NCI-H2029 (cell line): ENCODE data around the gene SPATS1.

Source experiments
- DNase-seq: peaks from one replicate; lab custom pipeline; 2025; lab: John Stamatoyannopoulos, UW

The SPATS1 gene

GRCh38 chr6:44387346-44388134, 45.1 kb downstream of the SPATS1 start, which contains the start of gene CDC5L:
CDC5L (plus strand) TSS chr6:44387706; CDS start chr6:44387824, 118 bp downstream.
- peak; percentile 98 for DNase-seq

DNA sequence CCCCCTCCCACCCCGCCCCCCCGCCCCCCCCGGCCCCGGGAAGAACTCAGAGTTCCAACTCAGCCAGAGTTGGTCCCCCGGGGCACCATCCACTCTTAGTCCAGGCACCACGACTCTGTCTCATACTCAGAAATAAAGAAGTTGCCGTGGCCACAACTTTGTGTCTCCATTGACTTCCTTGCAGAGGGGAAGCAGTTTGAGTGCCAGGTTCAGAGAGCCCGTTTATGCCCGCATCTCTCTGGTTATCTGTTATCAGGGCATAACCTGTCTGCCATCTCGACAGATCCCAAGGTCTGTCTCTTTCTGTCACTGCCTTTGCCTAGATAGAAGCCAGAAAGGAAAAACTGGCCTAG, 45.7 kb downstream of the SPATS1 start:
- DNase-seq = no peak

GRCh38 chr6:44388887-44389286, 46.4 kb downstream of the SPATS1 start:
- DNase-seq = no peak

DNA sequence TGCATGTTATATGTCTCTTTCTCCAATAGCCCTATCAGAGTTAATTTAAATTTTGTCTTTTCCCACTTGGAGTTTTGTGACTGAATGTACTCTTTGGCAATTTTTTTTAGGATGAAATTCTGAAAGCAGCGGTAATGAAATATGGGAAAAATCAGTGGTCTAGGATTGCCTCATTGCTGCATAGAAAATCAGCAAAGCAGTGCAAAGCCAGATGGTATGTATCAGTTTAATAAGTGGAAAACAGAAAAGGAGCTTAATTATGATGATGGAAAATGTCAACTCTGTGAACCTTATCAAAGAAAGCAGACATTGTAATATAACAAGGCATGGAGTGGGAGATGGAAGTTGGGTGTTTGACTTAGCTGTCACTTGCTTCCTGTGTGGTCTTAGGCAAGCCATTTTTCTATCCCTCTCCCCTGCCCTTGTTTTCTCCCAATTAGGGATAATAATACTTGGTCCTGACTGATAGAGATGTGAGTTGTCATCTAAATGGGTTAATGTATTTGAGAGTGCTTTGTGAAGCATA, 47.8 kb downstream of the SPATS1 start:
- no peak for DNase-seq
